ENCODE measurements around the gene ARHGAP26.

DNA sequence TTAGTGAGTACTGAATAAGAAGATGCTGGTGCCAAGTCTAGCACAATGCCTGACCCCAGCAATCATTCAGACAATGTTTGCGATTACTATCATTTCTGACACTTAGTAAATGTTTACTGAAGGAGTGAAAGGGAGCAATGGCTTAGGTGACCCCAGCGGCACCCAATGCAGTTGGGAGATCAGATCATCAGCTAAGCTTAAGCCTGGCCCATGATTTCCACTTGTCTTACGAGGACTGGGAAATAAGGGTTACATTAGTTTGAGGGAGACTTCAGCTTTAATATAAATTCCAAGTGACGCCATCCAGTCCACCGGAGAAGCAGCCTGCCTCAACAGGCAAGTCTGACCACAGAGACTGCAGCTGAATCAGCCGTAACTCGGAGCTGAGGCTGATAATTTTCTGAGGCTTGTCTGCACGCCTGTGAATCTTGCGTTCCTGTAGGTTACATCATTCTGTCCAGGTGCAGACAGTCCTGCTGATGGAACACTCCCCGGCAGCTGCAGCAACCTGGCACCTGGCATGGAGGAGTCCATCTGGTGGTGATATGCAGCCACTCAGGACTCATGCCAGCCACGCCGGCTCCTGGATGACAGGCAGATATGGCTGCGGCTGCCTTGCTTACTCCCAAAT, 49.4 kb upstream of the ARHGAP26 start:
- TF ChIP-seq, protein P1, sequence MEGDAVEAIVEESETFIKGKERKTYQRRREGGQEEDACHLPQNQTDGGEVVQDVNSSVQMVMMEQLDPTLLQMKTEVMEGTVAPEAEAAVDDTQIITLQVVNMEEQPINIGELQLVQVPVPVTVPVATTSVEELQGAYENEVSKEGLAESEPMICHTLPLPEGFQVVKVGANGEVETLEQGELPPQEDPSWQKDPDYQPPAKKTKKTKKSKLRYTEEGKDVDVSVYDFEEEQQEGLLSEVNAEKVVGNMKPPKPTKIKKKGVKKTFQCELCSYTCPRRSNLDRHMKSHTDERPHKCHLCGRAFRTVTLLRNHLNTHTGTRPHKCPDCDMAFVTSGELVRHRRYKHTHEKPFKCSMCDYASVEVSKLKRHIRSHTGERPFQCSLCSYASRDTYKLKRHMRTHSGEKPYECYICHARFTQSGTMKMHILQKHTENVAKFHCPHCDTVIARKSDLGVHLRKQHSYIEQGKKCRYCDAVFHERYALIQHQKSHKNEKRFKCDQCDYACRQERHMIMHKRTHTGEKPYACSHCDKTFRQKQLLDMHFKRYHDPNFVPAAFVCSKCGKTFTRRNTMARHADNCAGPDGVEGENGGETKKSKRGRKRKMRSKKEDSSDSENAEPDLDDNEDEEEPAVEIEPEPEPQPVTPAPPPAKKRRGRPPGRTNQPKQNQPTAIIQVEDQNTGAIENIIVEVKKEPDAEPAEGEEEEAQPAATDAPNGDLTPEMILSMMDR (IDR thresholded peaks at IDR 0.05; ENCODE audit: low read length): no peak
- no peak for TF ChIP-seq EZH2 (IDR thresholded peaks at IDR 0.05; ENCODE audit: borderline replicate concordance, low read length)
